NCI-H2029 treated with DMSO at 0.1 percent for 48 hours (cell line): ENCODE measurements around the gene SORBS2.

ENCODE experiments used
- DNase-seq: peaks from one replicate; lab custom pipeline; 2025; lab: John Stamatoyannopoulos, UW

The SORBS2 gene

DNA sequence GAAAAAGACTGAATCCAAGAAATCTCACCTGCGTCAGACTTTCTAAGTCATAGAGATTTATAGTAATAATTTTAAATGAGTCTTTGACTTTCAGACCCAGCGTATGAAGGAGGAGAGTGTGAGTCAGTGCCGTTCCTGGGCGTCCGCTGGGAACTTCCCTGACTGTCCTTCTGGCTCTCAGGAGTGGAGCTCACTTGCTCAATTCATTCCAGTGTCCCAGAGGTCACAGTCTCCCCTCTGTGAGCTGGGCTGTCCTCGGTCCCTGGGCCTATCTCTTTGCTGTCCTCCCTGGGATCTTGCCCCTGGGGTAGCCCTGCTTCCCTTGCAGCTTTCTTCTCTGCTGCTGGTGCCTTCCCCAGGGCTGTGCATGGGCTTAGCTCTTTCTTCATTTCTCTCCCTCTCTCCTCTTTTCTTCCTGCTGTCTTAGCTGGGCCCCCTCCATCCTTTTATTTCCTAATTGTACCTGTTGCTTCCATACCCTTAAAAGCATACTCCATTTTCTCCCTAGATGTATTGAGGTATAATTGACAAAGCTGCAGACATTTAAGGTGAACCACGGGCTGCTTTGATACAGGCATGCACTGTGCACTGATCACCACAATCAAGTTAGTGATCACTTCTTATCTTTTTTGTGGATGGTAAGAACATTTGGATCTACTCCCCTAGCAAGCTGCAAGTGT is 11.6 kb downstream of the SORBS2 start:
- no peak for DNase-seq

DNA sequence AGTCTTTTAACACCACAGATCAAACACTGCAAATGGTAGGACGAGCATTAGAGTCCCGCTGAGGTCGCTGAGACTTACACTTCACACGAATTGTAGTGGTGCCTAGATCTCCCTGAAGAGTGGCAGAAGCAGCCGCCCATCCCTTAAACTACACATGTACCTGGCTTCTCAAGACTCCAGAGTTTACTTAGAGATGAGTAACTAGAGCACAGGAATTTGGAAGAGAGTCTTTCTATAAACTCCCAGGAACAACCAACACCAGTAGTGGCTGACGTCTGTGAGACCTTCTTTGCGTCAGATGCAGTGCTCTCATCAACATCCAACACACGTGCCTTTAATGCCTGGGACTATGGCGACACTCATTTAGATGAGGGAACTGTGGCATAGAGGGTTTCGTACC is 12.6 kb downstream of the SORBS2 start:
- DNase-seq: no peak

DNA sequence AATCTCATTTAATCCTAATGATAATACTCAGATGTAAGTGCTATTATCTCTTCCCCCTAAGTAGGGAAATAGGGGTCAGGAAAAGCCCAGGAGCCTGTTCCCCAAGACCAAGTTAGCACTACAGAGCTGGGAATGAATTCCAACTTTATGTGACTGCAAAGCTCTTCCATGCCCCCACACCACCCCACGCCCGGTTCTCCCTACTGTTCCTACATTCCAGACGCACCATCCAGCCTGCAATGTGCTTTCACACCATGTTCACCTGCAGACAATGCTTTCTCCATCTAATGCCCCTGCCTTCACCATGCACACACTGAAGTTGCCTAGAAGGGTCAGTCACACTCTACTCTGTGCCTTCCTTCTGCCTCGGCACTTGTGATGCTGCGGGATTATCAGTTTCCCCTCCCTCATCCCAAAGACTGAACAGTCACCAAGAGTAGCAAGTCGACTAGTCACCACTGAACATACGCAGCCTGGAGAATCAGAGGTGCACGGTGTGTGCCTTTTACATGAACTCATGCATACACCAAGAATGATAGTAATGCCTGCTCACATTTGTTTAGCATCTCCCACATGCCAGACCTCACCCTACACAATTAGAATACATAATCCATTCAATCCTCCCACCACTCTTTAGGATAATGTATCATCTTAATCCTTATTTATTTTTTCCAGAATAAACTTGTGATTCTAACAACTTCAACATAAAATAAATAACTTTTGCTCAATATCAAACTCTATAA is 14.2 kb downstream of the SORBS2 start:
- no peak for DNase-seq

DNA sequence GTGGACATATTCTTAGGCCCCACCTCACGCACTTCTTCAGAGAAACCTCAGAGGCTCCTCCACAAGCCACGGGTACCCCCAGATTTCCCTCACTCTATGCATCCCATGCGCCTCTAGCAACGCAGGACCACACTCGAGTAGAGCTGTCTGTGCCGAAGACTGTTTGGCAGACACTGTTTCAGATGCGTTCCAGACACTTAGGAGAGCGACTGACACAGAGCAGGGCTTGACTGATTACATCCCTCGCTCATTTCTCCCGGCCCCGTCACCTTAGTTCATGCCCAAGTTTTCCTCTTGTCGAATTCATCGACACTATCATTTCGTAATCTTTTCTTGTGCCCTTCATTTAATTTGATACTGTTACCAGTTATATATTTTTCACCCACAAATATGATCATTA is 15.0 kb downstream of the SORBS2 start:
- DNase-seq: no peak

GRCh38 chr4:185796176-185796575 is 15.8 kb downstream of the SORBS2 start:
- DNase-seq: no peak

DNA sequence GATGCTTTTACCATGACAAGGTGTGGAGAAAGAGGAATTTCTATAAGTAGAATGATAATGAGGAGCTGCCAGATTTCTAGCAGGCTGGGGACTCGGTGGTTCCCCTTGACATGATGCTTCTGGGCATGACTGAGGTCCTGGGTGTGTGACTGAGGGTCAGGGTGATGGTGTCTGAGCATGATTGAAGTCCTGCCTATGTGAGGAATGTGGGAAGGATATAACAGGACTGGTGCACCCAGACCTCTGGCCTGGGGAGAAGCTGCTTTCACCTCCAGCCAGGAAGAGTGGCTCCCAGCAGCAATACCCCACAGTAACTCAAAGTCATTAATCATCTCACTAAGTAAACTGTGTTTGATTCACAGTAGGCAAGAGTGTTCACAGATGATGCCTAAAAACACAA is 17.4 kb downstream of the SORBS2 start:
- no peak for DNase-seq

- no peak for DNase-seq
Measured at GRCh38 chr4:185793716-185794115, 18.3 kb downstream of the SORBS2 start.

DNA sequence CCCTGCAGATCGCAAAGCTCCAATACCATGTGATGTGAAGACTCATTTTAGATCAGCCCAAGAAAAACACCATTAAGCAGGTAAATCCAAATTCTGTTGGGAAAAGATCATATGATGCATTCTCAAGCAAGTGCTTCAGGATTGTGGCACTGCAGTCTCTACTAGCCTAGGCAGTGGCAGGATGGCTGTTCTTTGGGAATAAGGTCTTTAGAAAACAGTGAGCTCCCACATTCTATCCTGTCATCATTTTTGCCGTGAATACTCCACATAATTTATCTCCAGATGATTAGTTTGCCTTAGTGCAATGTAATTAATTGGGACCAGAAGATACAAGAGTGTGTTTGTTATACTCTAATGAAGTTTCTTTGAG is 18.9 kb downstream of the SORBS2 start:
- DNase-seq: no peak

GRCh38 chr4:185792384-185793115 is 19.4 kb downstream of the SORBS2 start:
- DNase-seq: no peak

- DNase-seq: no peak
Measured at GRCh38 chr4:185787926-185788679, 23.9 kb downstream of the SORBS2 start.

GRCh38 chr4:185786422-185786821 is 25.6 kb downstream of the SORBS2 start:
- DNase-seq: no peak

GRCh38 chr4:185783574-185783973 is 28.4 kb downstream of the SORBS2 start:
- no peak for DNase-seq

- no peak for DNase-seq
Measured at GRCh38 chr4:185782523-185782922, 29.5 kb downstream of the SORBS2 start.

- DNase-seq: no peak
Measured at GRCh38 chr4:185781555-185782215, 30.3 kb downstream of the SORBS2 start.

- no peak for DNase-seq
Measured at GRCh38 chr4:185780472-185780871, 31.5 kb downstream of the SORBS2 start.

DNA sequence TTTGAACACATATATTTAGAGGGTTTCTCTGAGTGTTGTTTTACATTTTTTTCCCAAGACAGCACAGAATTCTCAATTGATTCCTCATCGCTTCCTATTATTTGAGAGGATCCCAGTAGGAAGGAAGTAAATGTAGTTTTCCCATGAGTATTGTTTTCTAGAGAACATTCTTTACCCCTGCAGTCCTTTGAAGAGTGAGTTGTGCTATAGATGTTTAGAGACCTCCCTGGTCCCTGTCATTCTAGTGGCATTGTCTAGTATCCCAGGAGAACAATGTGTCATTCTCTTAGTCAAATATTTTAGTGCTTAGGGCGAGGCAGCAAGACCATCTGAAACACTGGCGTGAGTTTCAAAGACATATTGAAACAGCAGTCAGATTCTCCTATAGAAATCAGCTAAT is 32.5 kb downstream of the SORBS2 start:
- no peak for DNase-seq

DNA sequence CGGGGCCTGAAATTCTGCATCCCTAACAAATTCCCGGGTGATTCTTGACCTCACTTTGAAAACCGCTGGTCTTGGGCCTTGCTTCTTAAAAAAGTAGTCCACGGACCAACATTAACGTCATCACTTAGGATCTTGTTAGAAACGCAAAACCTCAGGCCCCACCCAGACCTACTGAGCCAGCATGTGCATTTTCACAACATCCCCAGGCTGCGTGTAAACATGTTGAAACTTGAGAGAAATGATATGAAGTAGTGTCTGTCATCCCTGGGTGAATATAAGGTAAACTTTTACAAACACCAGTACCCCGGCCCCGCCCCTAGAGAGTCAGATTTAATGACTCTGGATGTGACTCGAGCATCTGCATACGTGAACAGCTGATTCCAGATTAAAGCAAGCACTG is 33.7 kb downstream of the SORBS2 start:
- DNase-seq: no peak

- no peak for DNase-seq
Measured at GRCh38 chr4:185775792-185776555, 36.0 kb downstream of the SORBS2 start.

- no peak for DNase-seq
Measured at GRCh38 chr4:185774845-185775680, 36.9 kb downstream of the SORBS2 start.

DNA sequence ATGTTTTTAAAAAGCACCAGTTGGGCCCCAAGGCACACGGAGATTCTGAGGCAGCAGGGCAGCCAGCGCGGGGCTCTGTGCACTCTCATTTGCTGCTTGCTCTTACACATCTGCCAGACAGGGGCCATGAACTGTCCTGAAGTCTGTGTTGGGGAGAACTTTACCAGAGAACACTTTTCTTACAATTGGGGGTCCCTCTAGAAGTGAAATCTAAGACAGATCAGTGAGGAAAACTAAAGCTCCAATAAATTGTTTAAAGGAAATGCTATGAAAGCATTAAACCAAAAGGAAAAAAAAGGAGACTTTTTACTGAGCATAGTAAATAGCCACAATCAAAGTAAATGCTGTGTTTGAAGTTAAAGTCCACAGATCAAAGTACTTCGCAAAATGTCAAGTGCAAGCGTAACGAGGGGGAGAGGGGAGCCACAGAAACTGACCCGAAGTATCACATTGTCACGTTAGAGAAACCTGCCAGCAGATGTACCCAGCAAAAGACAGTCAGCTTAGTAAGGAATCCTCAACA is 37.8 kb downstream of the SORBS2 start:
- DNase-seq: no peak
